ENCODE measurements around the gene AGPAT2.

GRCh38 chr9:136645352-136645902 is 41.8 kb downstream of the AGPAT2 start:
- no peak for TF ChIP-seq CTCF (IDR thresholded peaks at IDR 0.05; ENCODE audit: low read depth, low read length, poor library complexity, severe bottlenecking)
- TF ChIP-seq EZH2phosphoT487 (IDR thresholded peaks at IDR 0.05; ENCODE audit: borderline replicate concordance, low read length), result no peak
